Nephron progenitor cell (in vitro differentiated cells): Measurements from ENCODE around the gene FAM131B.

Experiments
- DNase-seq: peaks from one replicate; pipeline ENCODE4 v3.0.0; 2021
- H3K27ac Mint-ChIP-seq: 2 replicates; pipeline ENCODE4 v1.8.0; 2021; ENCODE audit warnings: mild to moderate bottlenecking, moderate library complexity, mixed read lengths
- H3K27me3 Mint-ChIP-seq: 2 replicates; pipeline ENCODE4 v1.8.0; 2021; ENCODE audit warnings: mild to moderate bottlenecking, low read depth, mixed read lengths; ENCODE audit not compliant: poor library complexity
- H3K36me3 Mint-ChIP-seq: 2 replicates; pipeline ENCODE4 v1.8.0; 2021; ENCODE audit warnings: low read depth, mixed read lengths
- H3K4me1 Mint-ChIP-seq: 2 replicates; pipeline ENCODE4 v1.8.0; 2021; ENCODE audit warnings: mixed read lengths
- H3K4me3 Mint-ChIP-seq: 2 replicates; pipeline ENCODE4 v1.8.0; 2021; ENCODE audit warnings: mild to moderate bottlenecking, moderate library complexity, mixed read lengths
- H3K9me3 Mint-ChIP-seq: 2 replicates; pipeline ENCODE4 v1.8.0; 2021; ENCODE audit warnings: mild to moderate bottlenecking, moderate library complexity, mixed read lengths
- CTCF ChIP-seq: fragments of 200-600 bp; sonication (generic); IDR thresholded peaks from 2 replicates; pipeline ENCODE4 v1.5.0; 2021; ENCODE audit warnings: antibody characterized with exemption

The FAM131B gene

DNA sequence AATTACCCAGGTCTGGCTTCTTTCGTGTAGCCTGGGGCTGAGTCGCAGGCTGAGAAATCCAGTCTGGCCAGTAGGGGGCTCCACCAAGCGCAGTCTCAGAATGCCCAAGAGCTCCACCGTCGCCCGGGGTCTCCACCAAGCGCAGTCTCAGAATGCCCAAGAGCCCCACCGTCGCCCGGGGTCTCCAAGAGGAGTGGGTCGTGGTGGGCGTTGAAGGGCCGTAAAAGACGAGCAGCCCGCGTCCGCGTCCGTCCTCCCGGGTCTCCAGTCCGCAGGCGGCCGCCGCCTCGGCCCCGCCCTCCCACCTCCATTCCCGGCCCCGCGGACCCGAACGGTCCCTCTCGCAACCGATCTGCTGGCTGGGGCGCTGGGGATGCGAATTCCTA is 17.7 kb upstream of the FAM131B start:
- H3K36me3 Mint-ChIP-seq, result no peaks in the 10 kb centered on the region
- H3K27me3 Mint-ChIP-seq, result no peaks in the 10 kb centered on the region
- H3K9me3 Mint-ChIP-seq, result no peaks in the 10 kb centered on the region
- H3K27ac Mint-ChIP-seq, result no peak overlapping the region
- H3K4me3 Mint-ChIP-seq, result peak overlapping the region; percentile 82
- peak; percentile 88 for DNase-seq
- peak; percentile 85 for TF ChIP-seq CTCF
- H3K4me1 Mint-ChIP-seq, result peaks cover 35% of the 10 kb centered on the region

- TF ChIP-seq CTCF, result no peak
- Mint-ChIP-seq H3K27ac (peak overlapping the region; percentile 26), H3K4me3 (peak overlapping the region; percentile 82), H3K9me3 (no peaks in the 10 kb centered on the region), H3K4me1 (peaks cover 35% of the 10 kb centered on the region), H3K27me3 (peaks cover under 1% of the 10 kb centered on the region), H3K36me3 (no peaks in the 10 kb centered on the region)
- no peak for DNase-seq
These were observed 17.2 kb upstream of the FAM131B start for GRCh38 chr7:143379611-143380259.

GRCh38 chr7:143376396-143376795 is 13.9 kb upstream of the FAM131B start:
- TF ChIP-seq CTCF, result no peak
- Mint-ChIP-seq H3K4me1 (peaks cover 44% of the 10 kb centered on the region), H3K27ac (no peak overlapping the region), H3K9me3 (no peaks in the 10 kb centered on the region), H3K4me3 (no peak overlapping the region), H3K36me3 (no peaks in the 10 kb centered on the region), H3K27me3 (peaks cover 3% of the 10 kb centered on the region)
- DNase-seq, result no peak

DNA sequence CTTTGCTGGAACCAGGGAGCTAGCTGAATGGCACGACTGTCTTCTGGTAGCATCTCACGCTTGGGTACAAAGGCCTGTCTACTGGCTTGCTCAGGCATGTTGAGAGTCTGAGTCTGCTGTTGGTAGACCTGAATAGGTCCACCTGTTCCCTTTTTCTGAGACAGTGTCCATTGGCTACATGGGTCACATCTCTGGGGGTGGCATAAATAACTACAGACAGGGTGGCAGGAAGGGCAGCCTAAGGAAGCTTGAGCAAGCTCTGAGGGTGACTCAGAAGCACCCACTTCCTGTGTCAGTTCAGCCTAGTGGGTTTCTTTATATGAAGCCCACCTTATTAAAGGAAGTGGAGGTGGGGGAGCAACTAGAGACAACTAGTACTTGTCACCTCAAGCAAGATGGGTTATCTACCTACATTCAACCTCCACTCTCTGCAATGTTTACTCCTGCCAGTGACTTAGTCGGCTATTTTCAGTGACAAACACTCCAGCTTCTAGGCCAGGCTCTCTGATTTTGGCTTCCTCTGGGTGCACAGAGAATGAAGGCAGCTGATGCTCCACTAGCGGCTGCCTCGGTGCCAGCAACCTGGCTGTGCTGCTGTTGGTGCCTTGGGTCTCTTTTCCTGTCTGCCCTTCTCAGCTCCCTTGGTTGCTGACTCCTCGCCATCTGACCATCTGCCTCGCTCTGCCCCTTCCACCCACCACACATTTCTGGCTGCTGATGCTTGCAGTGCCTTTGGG is 13.0 kb upstream of the FAM131B start:
- H3K36me3 Mint-ChIP-seq, result no peaks in the 10 kb centered on the region
- H3K4me1 Mint-ChIP-seq, result peaks cover 51% of the 10 kb centered on the region
- H3K9me3 Mint-ChIP-seq, result no peaks in the 10 kb centered on the region
- no peak for TF ChIP-seq CTCF
- DNase-seq, result no peak
- H3K4me3 Mint-ChIP-seq, result no peak overlapping the region
- H3K27me3 Mint-ChIP-seq, result peaks cover 3% of the 10 kb centered on the region
- no peak overlapping the region for H3K27ac Mint-ChIP-seq

GRCh38 chr7:143374561-143374960 is 12.0 kb upstream of the FAM131B start:
- Mint-ChIP-seq H3K4me1 (peaks cover 54% of the 10 kb centered on the region), H3K4me3 (no peak overlapping the region), H3K27ac (no peak overlapping the region), H3K27me3 (peaks cover 3% of the 10 kb centered on the region), H3K9me3 (no peaks in the 10 kb centered on the region), H3K36me3 (no peaks in the 10 kb centered on the region)
- TF ChIP-seq CTCF, result no peak
- DNase-seq, result no peak
